HEK293 (cell line): ENCODE measurements around the gene MON2.

ENCODE experiments used
- FEZF1 ChIP-seq: fragments of 450-650 bp; formaldehyde crosslinking; IDR thresholded peaks from 2 replicates; pipeline ENCODE4 v1.5.1; 2016; ENCODE audit warnings: missing biosample characterization, missing genetic modification characterization
- HOXC10 ChIP-seq: sonication (generic); formaldehyde crosslinking; IDR thresholded peaks from 2 replicates; pipeline ENCODE4 v1.8.1; 2023; ENCODE audit warnings: mild to moderate bottlenecking, missing genetic modification reagents
- PRDM6 ChIP-seq: fragments of 450-650 bp; formaldehyde crosslinking; IDR thresholded peaks from 2 replicates; pipeline ENCODE4 v1.5.1; 2017; ENCODE audit warnings: missing biosample characterization, missing genetic modification characterization
- SALL2 ChIP-seq: fragments of 450-650 bp; formaldehyde crosslinking; IDR thresholded peaks from 2 replicates; pipeline ENCODE4 v1.5.0; 2017; ENCODE audit warnings: missing biosample characterization, mild to moderate bottlenecking, missing genetic modification characterization, borderline replicate concordance
- SP7 ChIP-seq: fragments of 450-650 bp; formaldehyde crosslinking; IDR thresholded peaks from 2 replicates; pipeline ENCODE4 v1.5.1; 2016; ENCODE audit warnings: missing biosample characterization, missing genetic modification characterization
- TRIM28 ChIP-seq: IDR thresholded peaks from 2 replicates; pipeline ENCODE4 v1.6.1; 2011; ENCODE audit warnings: low read length, control low read depth, borderline replicate concordance
- WT1 ChIP-seq: fragments of 450-650 bp; formaldehyde crosslinking; IDR thresholded peaks from 2 replicates; pipeline ENCODE4 v1.5.1; 2016; ENCODE audit warnings: missing biosample characterization, missing genetic modification characterization
- ZBTB7A ChIP-seq: fragments of 450-650 bp; formaldehyde crosslinking; IDR thresholded peaks from 2 replicates; pipeline ENCODE4 v1.5.1; 2016; ENCODE audit warnings: low read depth, missing biosample characterization, missing genetic modification characterization
- ZNF10 ChIP-seq: fragments of 450-650 bp; formaldehyde crosslinking; IDR thresholded peaks from 2 replicates; pipeline ENCODE4 v1.5.1; 2017; ENCODE audit warnings: missing biosample characterization, missing genetic modification characterization
- ZNF133 ChIP-seq: fragments of 450-650 bp; formaldehyde crosslinking; IDR thresholded peaks from 2 replicates; pipeline ENCODE4 v1.5.1; 2016; ENCODE audit warnings: missing biosample characterization, missing genetic modification characterization
- ZNF155 ChIP-seq: fragments of 450-650 bp; formaldehyde crosslinking; IDR thresholded peaks from 2 replicates; pipeline ENCODE4 v1.5.1; 2016; ENCODE audit warnings: missing biosample characterization, missing genetic modification characterization
- ZNF18 ChIP-seq: fragments of 450-650 bp; formaldehyde crosslinking; IDR thresholded peaks from 2 replicates; pipeline ENCODE4 v1.5.1; 2016; ENCODE audit warnings: missing biosample characterization, missing genetic modification characterization
- ZNF2 ChIP-seq: fragments of 450-650 bp; formaldehyde crosslinking; IDR thresholded peaks from 2 replicates; pipeline ENCODE4 v1.5.1; 2016; ENCODE audit warnings: missing biosample characterization, missing genetic modification characterization
- ZNF26 ChIP-seq: fragments of 450-650 bp; formaldehyde crosslinking; IDR thresholded peaks from 2 replicates; pipeline ENCODE4 v1.5.1; 2016; ENCODE audit warnings: missing biosample characterization, missing genetic modification characterization
- ZNF335 ChIP-seq: fragments of 450-650 bp; formaldehyde crosslinking; conservative IDR thresholded peaks from 2 replicates; pipeline ENCODE4 v1.5.1; 2016; ENCODE audit warnings: missing biosample characterization, missing genetic modification characterization
- ZNF426 ChIP-seq: fragments of 450-650 bp; formaldehyde crosslinking; IDR thresholded peaks from 2 replicates; pipeline ENCODE4 v1.5.1; 2017; ENCODE audit warnings: missing biosample characterization, missing genetic modification characterization, mild to moderate bottlenecking, inconsistent platforms, moderate library complexity
- ZNF473 ChIP-seq: fragments of 450-650 bp; formaldehyde crosslinking; IDR thresholded peaks from 2 replicates; pipeline ENCODE4 v1.5.1; 2017; ENCODE audit warnings: missing biosample characterization, missing genetic modification characterization
- ZNF488 ChIP-seq: fragments of 450-650 bp; formaldehyde crosslinking; IDR thresholded peaks from 2 replicates; pipeline ENCODE4 v1.5.1; 2016; ENCODE audit warnings: missing biosample characterization, missing genetic modification characterization
- ZNF585B ChIP-seq: fragments of 450-650 bp; formaldehyde crosslinking; IDR thresholded peaks from 2 replicates; pipeline ENCODE4 v1.5.1; 2016; ENCODE audit warnings: missing biosample characterization, missing genetic modification characterization
- ZNF600 ChIP-seq: fragments of 450-650 bp; formaldehyde crosslinking; IDR thresholded peaks from 2 replicates; pipeline ENCODE4 v1.5.1; 2016; ENCODE audit warnings: missing biosample characterization, missing genetic modification characterization
- ZNF707 ChIP-seq: fragments of 450-650 bp; formaldehyde crosslinking; IDR thresholded peaks from 2 replicates; pipeline ENCODE4 v1.5.1; 2016; ENCODE audit warnings: missing biosample characterization, missing genetic modification characterization
- ZNF747 ChIP-seq: fragments of 450-650 bp; formaldehyde crosslinking; IDR thresholded peaks from 2 replicates; pipeline ENCODE4 v1.5.1; 2016; ENCODE audit warnings: missing biosample characterization, missing genetic modification characterization
- ZNF776 ChIP-seq: fragments of 450-650 bp; formaldehyde crosslinking; IDR thresholded peaks from 2 replicates; pipeline ENCODE4 v1.5.0; 2017; ENCODE audit warnings: missing biosample characterization, missing genetic modification characterization, borderline replicate concordance
- ZNF843 ChIP-seq: fragments of 450-650 bp; formaldehyde crosslinking; IDR thresholded peaks from 2 replicates; pipeline ENCODE4 v1.5.1; 2016; ENCODE audit warnings: missing biosample characterization, missing genetic modification characterization
- TF ChIP-seq, protein P1 (sequence below): fragments of 450-650 bp; formaldehyde crosslinking; IDR thresholded peaks from 2 replicates; pipeline ENCODE4 v1.5.1; 2016; ENCODE audit warnings: missing biosample characterization, missing genetic modification characterization, borderline replicate concordance
- TF ChIP-seq, protein P2 (sequence below): fragments of 450-650 bp; formaldehyde crosslinking; IDR thresholded peaks from 2 replicates; pipeline ENCODE4 v1.5.1; 2017; ENCODE audit warnings: missing biosample characterization, missing genetic modification characterization
- TF ChIP-seq, protein P3 (sequence below): fragments of 450-650 bp; formaldehyde crosslinking; conservative IDR thresholded peaks from 2 replicates; pipeline ENCODE4 v1.5.1; 2016; ENCODE audit warnings: low read depth, missing biosample characterization, missing genetic modification characterization

Gene MON2

GRCh38 chr12:62603061-62603810 is 136.6 kb downstream of the MON2 start (continued):
- TF ChIP-seq TRIM28 = no peak
- TF ChIP-seq ZNF843 (tag by site-specific recombination) = no peak
- no peak for TF ChIP-seq SALL2 (tag by site-specific recombination)
- no peak for TF ChIP-seq PRDM6
- peak; percentile 71; the same call in 1 of the 2 replicates for TF ChIP-seq ZNF2 (tag by site-specific recombination)
- TF ChIP-seq ZNF18 (tag by site-specific recombination) = no peak
- no peak for TF ChIP-seq ZNF747
- TF ChIP-seq ZNF707 = no peak
- TF ChIP-seq ZNF335 = peak; percentile 48; the same call in 1 of the 2 replicates
- peak; percentile 97 for TF ChIP-seq FEZF1 (tag by site-specific recombination)
- no peak for TF ChIP-seq SP7 (tag by site-specific recombination)
- no peak for TF ChIP-seq ZNF426 (tag by site-specific recombination)
- TF ChIP-seq, protein P1, sequence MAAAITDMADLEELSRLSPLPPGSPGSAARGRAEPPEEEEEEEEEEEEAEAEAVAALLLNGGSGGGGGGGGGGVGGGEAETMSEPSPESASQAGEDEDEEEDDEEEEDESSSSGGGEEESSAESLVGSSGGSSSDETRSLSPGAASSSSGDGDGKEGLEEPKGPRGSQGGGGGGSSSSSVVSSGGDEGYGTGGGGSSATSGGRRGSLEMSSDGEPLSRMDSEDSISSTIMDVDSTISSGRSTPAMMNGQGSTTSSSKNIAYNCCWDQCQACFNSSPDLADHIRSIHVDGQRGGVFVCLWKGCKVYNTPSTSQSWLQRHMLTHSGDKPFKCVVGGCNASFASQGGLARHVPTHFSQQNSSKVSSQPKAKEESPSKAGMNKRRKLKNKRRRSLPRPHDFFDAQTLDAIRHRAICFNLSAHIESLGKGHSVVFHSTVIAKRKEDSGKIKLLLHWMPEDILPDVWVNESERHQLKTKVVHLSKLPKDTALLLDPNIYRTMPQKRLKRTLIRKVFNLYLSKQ = no peak
- TF ChIP-seq, protein P2, sequence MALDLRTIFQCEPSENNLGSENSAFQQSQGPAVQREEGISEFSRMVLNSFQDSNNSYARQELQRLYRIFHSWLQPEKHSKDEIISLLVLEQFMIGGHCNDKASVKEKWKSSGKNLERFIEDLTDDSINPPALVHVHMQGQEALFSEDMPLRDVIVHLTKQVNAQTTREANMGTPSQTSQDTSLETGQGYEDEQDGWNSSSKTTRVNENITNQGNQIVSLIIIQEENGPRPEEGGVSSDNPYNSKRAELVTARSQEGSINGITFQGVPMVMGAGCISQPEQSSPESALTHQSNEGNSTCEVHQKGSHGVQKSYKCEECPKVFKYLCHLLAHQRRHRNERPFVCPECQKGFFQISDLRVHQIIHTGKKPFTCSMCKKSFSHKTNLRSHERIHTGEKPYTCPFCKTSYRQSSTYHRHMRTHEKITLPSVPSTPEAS = no peak
- TF ChIP-seq ZNF473 (tag by site-specific recombination) = no peak
- TF ChIP-seq ZBTB7A (tag by site-specific recombination) = 0 out of 2 replicates have a peak, but pooled peaks have one; percentile 10
- no peak for TF ChIP-seq ZNF10 (tag by site-specific recombination)
- TF ChIP-seq, protein P3, sequence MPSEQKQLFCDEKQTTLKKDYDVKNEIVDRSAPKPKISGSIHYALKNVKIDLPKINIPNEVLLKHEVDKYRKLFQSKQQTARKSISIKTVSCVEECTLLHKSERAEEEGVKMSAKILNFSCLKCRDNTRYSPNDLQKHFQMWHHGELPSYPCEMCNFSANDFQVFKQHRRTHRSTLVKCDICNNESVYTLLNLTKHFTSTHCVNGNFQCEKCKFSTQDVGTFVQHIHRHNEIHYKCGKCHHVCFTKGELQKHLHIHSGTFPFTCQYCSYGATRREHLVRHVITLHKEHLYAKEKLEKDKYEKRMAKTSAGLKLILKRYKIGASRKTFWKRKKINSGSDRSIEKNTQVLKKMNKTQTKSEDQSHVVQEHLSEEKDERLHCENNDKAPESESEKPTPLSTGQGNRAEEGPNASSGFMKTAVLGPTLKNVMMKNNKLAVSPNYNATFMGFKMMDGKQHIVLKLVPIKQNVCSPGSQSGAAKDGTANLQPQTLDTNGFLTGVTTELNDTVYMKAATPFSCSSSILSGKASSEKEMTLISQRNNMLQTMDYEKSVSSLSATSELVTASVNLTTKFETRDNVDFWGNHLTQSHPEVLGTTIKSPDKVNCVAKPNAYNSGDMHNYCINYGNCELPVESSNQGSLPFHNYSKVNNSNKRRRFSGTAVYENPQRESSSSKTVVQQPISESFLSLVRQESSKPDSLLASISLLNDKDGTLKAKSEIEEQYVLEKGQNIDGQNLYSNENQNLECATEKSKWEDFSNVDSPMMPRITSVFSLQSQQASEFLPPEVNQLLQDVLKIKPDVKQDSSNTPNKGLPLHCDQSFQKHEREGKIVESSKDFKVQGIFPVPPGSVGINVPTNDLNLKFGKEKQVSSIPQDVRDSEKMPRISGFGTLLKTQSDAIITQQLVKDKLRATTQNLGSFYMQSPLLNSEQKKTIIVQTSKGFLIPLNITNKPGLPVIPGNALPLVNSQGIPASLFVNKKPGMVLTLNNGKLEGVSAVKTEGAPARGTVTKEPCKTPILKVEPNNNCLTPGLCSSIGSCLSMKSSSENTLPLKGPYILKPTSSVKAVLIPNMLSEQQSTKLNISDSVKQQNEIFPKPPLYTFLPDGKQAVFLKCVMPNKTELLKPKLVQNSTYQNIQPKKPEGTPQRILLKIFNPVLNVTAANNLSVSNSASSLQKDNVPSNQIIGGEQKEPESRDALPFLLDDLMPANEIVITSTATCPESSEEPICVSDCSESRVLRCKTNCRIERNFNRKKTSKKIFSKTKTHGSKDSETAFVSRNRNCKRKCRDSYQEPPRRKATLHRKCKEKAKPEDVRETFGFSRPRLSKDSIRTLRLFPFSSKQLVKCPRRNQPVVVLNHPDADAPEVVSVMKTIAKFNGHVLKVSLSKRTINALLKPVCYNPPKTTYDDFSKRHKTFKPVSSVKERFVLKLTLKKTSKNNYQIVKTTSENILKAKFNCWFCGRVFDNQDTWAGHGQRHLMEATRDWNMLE (tag by site-specific recombination) = no peak
- no peak for TF ChIP-seq ZNF585B (tag by site-specific recombination)
- TF ChIP-seq ZNF776 (tag by site-specific recombination) = no peak
- peak; percentile 91 for TF ChIP-seq ZNF600 (tag by site-specific recombination)
- no peak for TF ChIP-seq ZNF155 (tag by site-specific recombination)
- TF ChIP-seq ZNF488 (tag by site-specific recombination) = no peak
- TF ChIP-seq WT1 (tag by site-specific recombination) = no peak
- no peak for TF ChIP-seq ZNF26 (tag by site-specific recombination)
- no peak for TF ChIP-seq ZNF133
- no peak for TF ChIP-seq HOXC10 (CRISPR knock-in tag)
